Measurements from ENCODE around the gene PRPS1L1.

PRPS1L1 gene

GRCh38 chr7:18027628-18028027, at the start of gene PRPS1L1:
Gene PRPS1L1, minus strand, starts transcription at chr7:18027846.
- DNase-seq, result no peak

GRCh38 chr7:18076461-18076860, 48.8 kb upstream of the PRPS1L1 start:
- DNase-seq, result no peak

GRCh38 chr7:18068745-18069144, 41.1 kb upstream of the PRPS1L1 start:
- no peak for DNase-seq

GRCh38 chr7:18064242-18064838, 36.7 kb upstream of the PRPS1L1 start:
- DNase-seq, result peak; percentile 15 to 23

- DNase-seq, result no peak
Observed at GRCh38 chr7:18063149-18063901, 35.7 kb upstream of the PRPS1L1 start.

GRCh38 chr7:18059171-18059570, 31.5 kb upstream of the PRPS1L1 start:
- no peak for DNase-seq

- DNase-seq, result no peak
Observed at GRCh38 chr7:18053941-18054340, 26.3 kb upstream of the PRPS1L1 start.

- DNase-seq, result no peak
Observed at GRCh38 chr7:18053177-18053928, 25.7 kb upstream of the PRPS1L1 start.

GRCh38 chr7:18049262-18049661, 21.6 kb upstream of the PRPS1L1 start:
- no peak for DNase-seq

GRCh38 chr7:18046601-18047000, 19.0 kb upstream of the PRPS1L1 start:
- DNase-seq, result no peak

GRCh38 chr7:18045171-18045570, 17.5 kb upstream of the PRPS1L1 start:
- no peak for DNase-seq

GRCh38 chr7:18041191-18041590, 13.5 kb upstream of the PRPS1L1 start:
- no peak for DNase-seq

GRCh38 chr7:18040196-18040595, 12.6 kb upstream of the PRPS1L1 start:
- DNase-seq, result no peak

- no peak for DNase-seq
Observed at GRCh38 chr7:18038382-18038781, 10.7 kb upstream of the PRPS1L1 start.

GRCh38 chr7:18037609-18038008, 10.0 kb upstream of the PRPS1L1 start:
- no peak for DNase-seq

- no peak for DNase-seq
Observed at GRCh38 chr7:18036783-18037182, 9.1 kb upstream of the PRPS1L1 start.

GRCh38 chr7:18030758-18031157, 3.1 kb upstream of the PRPS1L1 start:
- DNase-seq, result no peak

- DNase-seq, result no peak
Observed at GRCh38 chr7:18020138-18020715, 7.4 kb downstream of the PRPS1L1 start.

GRCh38 chr7:18019555-18019954, 8.1 kb downstream of the PRPS1L1 start:
- DNase-seq, result no peak

GRCh38 chr7:18018296-18019215, 9.1 kb downstream of the PRPS1L1 start:
- DNase-seq, result no peak

- no peak for DNase-seq
Observed at GRCh38 chr7:18016547-18017444, 10.8 kb downstream of the PRPS1L1 start.

Data from stimulated activated CD4-positive, alpha-beta T cell treated with anti-CD3 and anti-CD28 coated beads, Interleukin-2, amount 100 ng/mL, for 48 hours (primary cell).